Hematopoietic multipotent progenitor cell treated with erythropoietin and hydrocortisone succinate and interleukin-3 and kit ligand, for 6 days (in vitro differentiated cells): ENCODE data around the gene HMCES.
"Not testable (repeated sequence)": the region's sequence is repeated elsewhere in the genome, so short reads cannot be mapped to it uniquely, and the experiment has no call there.

Source experiments
- DNase-seq: peaks from one replicate; pipeline ENCODE4 v3.0.0-alpha.2; 2015

The HMCES gene

DNA sequence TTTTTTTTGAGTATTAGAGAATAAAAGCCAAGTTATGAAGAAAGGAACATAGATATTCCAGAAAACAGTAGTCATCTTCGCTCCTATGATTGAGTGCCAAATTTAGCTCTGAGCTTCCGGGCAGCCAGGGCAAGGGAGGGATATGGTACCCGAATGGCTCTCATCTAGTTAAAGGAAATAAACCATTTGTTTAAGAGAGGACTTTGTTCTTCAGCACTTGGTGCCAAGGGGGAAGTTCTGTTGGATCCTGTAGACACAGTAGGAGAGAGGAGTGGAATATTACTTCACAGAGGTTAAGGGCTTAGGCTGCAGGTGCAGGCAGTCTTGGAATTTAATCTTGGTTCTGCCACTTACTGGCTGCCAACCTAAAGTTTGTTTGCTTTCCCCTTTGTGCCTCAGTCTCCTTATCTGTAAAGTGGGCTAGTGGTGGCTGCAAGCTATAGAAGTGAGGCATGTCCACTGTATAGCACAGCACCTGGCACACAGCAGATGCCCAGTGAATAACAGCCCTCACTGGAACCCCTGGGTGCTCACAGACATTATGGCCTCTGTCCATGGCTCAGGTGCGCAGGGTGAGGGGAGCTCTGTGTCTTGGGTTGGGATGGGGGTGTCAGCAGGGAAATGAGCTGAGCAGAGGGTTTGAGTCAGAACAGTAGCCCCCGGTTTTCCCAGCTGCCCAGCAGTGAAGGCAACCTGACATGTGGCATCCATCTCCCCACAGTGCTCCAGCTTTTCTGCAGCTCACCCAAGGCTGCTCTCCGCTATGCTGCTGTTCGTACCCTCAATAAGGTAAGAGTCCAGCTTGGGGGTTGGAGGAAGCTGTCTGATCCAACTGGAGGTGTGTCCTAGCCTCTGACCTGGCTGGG lies 18.8 kb upstream of the HMCES start:
- DNase-seq = no peak

DNA sequence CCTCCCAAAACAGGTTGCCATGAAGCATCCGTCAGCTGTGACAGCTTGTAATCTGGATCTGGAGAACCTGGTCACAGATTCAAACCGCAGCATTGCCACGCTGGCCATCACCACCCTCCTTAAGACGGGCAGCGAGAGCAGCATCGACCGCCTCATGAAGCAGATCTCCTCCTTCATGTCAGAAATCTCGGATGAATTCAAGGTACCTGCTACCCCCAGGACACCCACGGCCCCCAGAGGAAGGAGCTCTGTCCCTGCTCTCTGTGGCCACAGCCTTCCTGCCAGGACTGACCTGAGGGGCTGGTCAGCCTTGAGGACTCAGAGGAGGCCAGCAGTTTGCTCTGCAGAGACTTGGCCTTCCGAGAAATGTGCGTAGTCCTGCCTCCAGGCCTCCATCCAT lies 18.1 kb upstream of the HMCES start:
- DNase-seq = no peak

DNA sequence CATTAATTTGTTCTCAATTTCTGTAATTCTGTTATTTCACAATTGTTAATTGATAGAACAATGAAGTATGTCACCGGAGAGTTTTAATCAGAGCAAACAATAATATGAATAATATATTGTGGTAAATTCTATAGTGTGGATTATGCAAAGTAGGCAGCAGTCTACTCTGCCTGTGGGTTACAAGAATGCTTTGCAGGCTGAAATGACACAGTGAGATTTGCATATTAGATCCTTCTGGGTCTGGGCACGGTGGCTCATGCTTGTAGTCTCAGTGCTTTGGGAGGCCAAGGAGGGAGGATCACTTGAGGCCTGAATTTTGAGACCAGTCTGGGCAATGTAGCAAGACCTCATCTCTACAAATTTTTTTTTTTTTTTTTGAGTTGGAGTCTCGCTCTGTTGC lies 16.8 kb upstream of the HMCES start:
- DNase-seq = no peak

DNA sequence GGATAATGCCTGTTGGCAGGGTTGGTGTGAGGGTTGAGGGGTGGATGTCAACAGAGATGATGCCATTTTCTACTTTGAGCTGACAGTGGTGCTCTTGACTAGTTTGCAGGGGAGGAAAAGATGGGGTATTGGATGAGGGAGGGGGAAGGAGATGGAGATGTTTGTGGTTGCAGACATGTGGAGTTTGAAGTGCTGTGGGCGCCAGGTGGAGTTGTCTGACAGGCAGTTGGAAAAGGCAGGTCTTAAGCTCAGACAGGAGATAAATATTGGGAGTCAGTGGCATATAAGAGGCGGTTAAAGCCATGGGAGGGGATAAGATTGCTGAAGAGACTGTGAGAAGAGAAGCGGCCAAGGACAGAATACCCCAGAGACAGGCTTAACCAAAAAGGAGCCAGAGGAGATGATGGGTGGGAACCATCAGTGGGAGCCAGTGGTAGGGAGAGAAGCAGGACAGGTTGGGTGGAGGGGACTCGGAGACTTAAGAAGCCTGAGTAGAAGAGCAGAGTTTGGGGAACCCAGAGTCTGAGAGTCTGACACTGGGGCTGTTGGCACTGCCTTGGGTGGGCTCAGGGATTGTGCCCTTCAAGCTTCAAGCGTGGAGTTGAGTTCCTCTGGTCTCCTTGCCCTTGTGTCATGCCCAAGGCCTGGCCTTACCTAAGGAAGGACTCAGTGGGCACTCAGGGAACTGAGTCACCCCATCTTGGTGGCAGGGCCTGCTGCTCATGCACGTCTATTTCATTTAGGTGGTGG lies 15.3 kb upstream of the HMCES start:
- DNase-seq = no peak

DNA sequence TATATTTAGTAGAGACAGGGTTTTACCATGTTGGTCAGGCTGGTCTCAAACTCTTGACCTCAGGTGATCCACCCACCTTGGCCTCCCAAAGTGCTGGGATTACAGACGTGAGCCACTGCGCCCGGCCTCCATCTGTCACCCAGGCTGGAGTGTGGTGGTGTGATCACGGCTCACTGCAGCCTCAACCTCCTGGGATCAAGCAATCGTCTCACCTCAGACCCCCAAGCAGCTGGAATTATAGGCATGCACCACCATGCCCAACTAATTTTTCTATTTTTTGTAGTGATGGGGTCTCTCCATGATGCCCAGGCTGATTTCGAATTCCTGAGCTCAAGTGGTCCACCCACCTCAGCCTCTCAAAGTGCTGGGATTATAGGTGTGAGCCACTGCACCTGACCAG lies 13.7 kb upstream of the HMCES start:
- not testable (repeated sequence) for DNase-seq

DNA sequence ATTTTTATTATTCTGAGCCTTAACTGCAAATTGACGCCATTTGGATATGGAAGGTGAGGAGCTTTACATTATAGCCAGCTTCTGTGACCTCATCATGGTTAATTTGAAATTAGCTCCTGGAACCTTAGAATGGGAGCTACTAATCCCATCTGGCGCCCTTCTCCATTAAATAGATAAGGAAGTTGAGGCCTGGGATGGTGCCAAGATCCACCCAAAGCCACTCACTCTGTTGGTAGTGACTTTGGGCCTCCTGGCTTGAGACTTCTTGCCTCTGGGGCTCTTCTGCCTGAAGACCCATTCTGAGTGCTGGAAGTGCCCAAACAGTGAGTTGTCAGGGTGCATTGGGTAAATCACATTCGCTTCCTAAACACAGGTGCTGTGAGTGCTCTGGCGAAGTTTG lies 12.0 kb upstream of the HMCES start:
- peak; percentile 70 for DNase-seq

DNA sequence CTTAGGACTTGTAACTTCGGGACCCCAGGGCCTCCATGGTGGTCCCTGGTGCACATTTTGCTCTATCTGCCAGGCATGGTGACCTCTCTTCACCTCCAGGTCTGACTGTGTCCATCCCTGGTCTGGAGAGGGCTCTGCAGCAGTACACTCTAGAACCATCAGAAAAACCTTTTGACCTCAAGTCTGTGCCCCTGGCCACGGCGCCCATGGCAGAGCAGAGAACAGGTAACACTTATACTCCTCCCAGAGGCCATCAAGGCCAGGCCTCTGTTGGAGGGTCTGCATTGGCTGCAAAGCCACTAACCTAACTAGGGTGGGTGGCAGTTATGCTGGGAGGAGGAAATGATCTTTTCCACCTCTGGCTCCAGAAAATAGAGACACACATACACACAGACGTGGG lies 10.3 kb upstream of the HMCES start:
- DNase-seq = no peak

DNA sequence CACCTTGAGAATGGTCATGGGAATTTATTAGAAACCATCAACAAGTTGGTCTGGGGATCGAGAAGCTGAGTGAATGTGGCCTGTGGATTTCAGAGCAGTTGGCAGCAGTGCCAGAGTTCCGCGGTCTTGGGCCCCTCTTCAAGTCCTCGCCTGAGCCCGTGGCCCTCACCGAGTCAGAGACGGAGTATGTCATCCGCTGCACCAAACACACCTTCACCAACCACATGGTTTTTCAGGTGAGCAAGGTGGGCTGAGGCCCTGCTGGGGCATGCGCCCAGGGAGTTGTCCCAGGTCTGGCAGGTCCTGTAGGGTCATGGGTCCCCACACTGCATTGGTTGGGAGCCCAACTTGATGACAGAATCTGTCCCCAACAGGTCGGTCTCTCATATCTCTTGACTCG lies 7.0 kb upstream of the HMCES start:
- no peak for DNase-seq

DNA sequence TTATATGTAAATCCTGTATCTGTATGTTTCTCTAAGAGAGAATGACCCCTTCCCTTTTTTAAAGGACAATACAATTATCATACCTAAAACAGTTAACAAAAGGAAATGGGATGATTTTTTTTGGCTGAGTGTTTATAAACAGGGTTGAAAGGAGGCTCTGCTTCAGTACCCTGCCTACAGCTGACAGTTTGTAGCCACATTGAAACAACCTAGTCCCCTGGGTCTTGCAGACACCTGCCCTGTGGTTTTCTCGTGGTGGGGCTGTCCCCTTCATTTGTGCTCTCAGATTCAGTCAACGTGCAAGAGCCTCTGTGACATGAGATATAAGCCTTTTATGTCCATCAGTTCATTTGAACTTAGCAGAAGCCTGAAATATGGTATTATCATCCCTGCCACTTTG lies 2.3 kb upstream of the HMCES start:
- no peak for DNase-seq

DNA sequence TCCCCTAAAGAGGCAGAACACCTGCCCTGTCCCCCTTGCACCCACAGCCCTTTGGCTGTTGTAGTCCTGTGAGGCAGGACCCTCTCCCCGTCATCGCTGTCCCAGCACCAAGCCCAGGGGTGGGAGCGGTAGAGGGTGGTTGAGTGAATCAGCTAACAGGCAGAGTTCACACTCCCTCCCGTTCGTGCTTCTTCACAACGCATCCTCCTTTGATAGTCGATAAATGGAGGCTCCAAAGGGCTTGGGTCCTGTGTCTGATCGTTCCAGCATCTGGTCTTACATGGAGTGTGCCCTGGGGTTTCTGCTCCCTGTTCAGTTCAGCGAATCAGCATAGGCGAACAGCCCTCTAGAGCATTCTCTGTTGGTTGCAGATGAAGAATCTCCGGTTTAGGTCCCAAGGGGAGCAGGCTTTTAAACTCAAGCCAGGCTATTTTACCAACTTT lies 820 bp upstream of the HMCES start:
- peak; percentile 38 for DNase-seq

DNA sequence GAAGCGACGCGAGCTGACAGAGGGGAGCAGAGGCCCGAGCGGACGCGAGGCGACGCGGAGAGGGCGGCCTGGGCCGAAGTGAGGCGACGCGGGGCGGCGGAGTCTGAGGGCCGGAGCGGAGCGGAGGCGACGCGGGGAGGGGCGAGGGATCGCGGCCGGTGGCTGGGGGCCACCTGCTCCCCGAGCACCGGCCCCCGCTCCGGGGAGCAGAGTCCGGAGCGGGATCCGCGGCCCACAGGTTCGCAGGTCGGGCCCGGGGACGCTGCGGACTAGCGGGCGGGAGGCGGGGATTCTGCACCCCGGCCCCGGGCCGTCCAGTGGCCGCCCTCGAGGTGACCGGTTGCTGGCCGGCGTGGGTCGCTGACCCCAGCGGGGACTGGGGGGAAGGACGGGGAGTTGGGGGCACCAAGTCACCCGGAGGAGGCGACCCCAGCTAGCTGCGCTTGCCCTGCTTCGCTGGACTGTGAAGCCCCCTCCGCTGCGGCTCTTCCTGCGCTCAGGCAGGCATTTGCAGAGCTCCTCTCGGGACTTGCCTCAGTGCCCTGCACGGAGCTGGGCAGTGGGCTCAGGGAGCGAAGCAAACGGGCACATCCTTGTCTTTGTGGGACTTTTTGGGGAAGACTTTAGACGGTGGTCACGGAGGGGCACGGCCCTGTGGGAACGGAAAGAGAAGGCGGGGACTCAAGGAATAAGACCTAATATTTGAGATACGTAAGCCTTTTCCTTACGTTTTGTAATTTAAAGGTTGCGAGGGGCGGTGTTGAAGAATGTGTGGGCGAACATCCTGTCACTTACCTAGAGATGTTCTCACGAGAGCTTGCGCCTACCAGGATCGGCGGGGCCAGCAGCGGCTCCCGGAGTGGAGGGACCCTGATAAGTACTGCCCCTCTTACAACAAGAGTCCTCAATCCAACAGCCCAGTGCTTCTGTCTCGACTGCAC lies 566 bp downstream of the HMCES start:
- peak; percentile 72 for DNase-seq

DNA sequence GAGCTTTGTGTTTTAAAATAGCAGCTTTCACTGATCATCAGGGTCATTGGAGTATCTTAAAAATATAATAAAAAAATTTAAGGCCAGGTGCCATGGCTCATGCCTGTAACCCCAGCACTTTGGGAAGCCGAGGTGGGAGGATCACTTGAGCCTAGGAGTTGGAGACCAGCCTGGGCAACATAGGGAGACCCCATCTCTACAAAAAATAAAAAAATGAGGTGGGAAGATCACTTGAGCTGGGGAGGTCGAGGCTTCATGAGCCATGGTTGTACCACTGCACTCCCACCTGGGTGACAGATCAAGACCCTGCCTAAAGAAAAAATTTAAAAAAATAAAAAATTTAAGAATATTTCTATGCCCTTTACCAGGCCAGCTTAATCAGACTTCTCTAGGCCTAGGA lies 1.5 kb downstream of the HMCES start:
- DNase-seq = no peak

DNA sequence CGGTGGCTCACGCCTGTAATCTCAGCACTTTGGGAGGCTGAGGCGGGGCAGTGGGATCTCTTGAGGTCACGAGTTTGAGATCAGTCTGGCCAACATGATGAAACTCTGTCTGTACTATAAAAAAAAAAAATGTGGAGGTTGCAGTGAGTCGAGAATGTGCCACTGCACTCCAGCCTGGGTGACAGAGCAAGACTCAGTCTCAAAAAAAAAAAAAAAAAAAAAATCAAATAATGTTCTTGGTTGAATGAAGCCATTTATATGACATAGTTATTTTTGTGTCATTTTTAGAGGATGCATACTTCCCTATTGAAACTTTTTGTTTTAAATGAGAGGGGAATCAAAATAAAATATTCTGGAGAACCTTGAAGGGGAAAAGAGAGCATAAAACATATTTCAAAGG lies 3.1 kb downstream of the HMCES start:
- DNase-seq = no peak

DNA sequence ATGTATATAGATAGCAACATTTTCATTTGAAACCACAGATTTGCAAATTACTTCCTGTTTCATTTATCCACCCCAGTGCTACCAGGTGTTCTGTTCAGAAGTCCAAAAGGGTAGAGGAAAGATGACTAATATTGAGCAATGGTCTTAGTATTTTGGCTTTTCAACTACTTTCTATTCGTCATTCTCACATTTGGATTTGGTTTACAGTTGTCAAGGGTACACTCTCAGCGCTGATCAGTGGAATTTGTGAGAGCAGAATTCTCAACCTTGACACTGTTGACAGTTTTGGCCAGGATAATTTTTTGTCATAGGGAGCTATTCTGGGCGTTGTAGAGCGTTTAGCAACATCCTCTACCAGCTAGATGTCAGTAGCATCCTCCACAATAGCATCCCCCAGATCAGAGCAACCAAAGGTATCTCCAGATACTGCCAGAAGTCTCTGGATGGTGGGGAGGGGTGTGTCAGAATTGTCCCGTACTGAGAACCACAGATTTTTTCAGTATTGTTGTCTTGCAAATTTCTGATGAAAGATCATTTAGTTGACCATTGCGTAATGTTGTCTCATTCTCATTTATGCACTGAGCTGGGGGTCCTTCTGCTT lies 4.2 kb downstream of the HMCES start:
- DNase-seq = no peak

DNA sequence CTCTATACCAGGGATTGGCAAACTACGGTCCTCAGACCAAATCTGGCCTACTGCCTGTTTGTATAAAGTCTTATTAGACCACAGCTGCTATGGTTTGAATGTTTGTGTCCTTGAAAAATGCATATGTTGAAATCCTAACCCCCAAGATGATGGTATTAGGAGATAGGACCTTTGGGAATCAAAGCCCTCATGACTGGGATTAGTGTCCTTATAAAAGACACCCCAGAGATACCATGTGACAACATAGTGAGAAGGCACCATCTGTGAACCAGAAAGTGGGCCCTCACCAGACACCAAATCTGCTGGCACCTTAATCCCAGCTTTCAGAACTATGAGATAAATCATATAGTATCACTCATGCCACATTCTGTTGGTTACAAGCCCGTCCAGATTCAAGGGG lies 7.4 kb downstream of the HMCES start:
- DNase-seq = no peak

DNA sequence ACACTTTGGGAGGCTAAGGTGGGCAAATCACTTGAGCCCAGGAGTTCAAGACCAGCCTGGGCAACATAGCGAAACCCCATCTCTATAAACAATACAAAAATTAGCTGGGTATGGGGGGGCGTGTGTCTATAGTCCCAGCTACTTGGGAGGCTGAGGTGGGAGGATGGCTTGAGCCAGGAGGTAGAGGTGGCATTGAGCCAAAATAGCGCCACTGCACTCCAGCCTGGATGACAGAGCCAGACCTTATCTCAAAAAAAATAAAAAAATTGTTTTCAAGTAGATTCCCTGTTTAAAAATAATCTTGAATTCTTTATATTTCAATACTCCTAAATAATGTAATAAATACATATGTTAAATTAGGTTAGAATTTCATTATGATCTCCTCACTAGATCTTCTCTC lies 9.8 kb downstream of the HMCES start:
- peak; percentile 51 for DNase-seq

DNA sequence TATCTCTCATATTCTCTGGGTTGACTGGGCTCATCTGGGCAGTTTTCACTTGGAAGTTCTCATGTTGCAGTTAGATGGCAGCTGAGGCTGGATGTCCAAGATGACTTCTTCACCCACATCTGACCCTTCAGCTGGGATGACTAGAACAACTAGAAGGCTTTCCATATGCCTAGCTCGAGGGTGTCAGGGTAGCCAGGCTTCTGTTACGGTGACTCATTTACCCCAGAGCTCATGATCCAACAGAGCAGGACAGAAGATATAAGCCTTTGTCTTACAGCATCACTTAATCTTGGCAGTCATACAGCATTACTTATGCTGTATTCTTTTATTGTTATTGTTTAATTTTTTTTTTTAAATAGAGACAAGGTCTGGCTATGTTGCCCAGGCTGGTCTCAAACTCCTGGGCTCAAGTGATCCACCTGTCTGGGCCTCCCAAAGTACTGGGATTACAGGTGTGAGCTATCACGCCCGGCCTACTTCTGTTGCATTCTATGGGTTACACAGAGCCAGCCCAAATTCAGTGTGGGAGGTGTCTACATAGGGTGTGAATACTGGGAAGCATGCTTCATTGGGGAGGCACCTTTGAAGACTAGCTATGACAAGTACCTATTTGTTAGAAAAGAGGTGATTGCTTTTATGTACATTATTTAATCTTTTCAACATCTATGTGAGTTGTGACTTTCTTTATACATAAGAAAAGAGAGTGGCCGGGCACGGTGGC lies 10.7 kb downstream of the HMCES start:
- DNase-seq = peak; percentile 50

DNA sequence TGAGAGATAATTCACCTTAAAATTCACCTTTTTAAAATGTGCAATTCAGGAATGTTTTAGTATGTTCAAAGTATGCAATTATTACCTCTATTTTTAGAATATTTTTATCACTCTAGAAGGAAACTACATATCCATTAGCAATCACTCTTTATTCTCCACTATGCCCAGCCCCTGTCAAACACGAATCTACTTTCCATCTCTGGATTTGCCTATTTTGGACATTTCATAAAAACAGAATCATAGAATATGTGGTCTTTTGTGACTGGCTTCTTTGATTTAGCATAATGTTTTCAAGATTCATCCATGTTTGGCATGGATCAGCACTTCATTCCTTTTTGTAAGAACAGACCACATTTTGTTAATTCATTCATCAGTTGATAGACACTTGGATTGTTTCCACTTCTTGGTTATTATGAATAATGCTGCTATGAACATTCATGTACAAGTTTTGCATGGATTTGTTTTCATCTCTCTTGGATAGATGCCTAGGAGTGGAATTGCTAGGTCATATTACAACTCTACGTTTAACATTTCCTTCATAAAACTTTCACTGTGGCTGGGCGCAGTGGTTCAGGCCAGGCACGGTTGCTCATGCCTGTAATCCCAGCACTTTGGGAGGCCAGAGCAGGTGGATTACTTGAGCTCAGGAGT lies 12.7 kb downstream of the HMCES start:
- DNase-seq = no peak

DNA sequence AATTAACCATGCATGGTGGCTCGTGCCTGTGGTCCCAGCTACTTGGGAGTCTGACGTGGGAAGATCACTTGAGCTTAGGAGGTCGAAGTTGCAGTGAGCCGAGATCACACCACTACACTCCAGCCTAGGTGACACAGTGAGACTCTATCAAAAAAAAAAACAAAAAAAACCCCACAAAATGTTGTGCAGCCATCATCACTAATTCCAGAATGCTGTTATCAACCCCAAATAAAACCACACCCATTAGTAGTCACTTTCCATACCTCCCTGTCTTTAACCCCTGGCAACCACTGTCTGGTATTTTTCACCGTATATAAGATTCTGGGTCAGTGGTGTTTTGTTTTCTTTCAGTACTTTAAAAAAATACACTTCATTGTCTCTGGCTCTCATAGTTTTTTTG lies 16.6 kb downstream of the HMCES start:
- DNase-seq = peak; percentile 80

DNA sequence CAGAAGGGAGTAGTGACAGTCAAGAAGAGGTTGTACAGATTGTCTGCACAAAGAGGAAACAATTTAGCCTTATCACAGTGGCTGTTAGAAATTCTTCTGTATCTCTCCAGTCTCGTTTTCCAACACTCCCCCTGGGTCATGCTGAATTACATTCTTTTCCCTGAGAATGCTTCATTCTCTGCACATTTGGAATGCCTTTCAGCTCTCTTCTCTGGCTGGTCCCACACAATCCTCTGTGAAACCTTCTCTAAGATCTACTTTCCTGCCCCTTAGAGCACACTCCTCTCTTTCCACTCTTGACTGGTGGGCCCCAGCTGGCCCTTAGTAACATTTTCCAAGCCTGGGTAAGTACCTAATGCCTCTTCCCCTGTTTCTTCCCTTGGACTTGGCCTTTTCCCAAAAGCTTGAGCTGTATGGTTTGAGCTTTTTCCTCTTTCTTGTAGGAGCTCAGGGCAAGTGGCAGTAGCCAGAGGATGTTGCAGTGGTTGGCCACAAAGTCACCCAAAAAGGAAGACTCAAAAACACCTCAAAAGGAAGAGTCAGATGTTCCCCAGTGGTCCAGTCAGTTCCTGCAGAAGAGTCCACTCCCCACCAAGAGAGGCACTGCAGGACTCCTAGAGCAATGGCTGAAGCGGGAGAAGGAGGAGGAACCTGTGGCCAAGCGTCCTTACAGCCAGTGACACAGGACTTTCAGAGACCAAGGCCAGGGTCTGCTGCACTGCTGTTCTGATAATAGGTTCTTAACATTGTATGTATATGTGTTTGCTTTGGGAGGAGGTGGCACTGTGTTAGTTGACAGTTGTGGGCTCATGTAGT lies 25.7 kb downstream of the HMCES start:
- DNase-seq = no peak

DNA sequence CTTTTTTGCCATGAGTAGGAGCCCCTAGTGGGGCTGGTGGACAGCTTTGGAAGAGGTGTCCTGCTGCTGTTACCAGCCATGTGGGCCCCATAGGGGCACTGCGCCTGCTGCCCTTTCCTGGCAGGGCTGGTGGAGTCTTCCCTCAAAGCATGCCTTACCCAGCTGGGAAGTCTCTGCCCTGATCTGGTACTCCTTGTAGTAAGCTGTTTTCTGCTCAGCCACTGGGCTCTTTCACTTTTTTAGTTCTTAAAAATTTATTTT lies 26.2 kb downstream of the HMCES start:
- DNase-seq = no peak
